ENCODE results near the gene GDF2. TPM values are rescaled to one million over a fixed set of nuclear protein-coding genes. Genes with fewer than 3 reads are reported as not detected.

Gene GDF2
- polyA plus RNA-seq, 1 experiment: not detected

- no peak for TF ChIP-seq CTCF (IDR thresholded peaks at IDR 0.05; ENCODE audit: insufficient read depth, low read depth, low read length)
- Histone ChIP-seq H3K27me3 (ENCODE audit: control insufficient read depth, insufficient read depth, low read length) (peaks cover 19% of the 10 kb centered on the region), H3K4me3 (ENCODE audit: low read depth, low read length) (no peak overlapping the region), H3K36me3 (ENCODE audit: control insufficient read depth, insufficient read depth, low read length) (no peaks in the 10 kb centered on the region)
- ChIA-PET CTCF (interaction anchor here (0.6 to 2.0 kb wide), 3 partner anchors 12 to 19 kb away, joined by 3 to 7 read pairs (median 3); no protein-coding TSS in a partner anchor), POLR2A (no interaction called here)
- DNase-seq (ENCODE audit: low read depth): no peak
These were observed 25.9 kb upstream of the GDF2 start for GRCh38 chr10:47296156-47296894.

GRCh38 chr10:47296941-47297340 lies 25.3 kb upstream of the GDF2 start:
- no peak overlapping the region for H3K4me3 ChIP-seq (ENCODE audit: low read depth, low read length)
- no peak for TF ChIP-seq CTCF (IDR thresholded peaks at IDR 0.05; ENCODE audit: insufficient read depth, low read depth, low read length)
- POLR2A ChIA-PET: no interaction called here
- no peaks in the 10 kb centered on the region for H3K36me3 ChIP-seq (ENCODE audit: control insufficient read depth, insufficient read depth, low read length)
- CTCF ChIA-PET: interaction anchor here (2.0 kb wide), 1 partner anchor 16 kb away, joined by 7 read pairs; no protein-coding TSS in a partner anchor
- no peak for DNase-seq (ENCODE audit: low read depth)
- peaks cover 22% of the 10 kb centered on the region for H3K27me3 ChIP-seq (ENCODE audit: control insufficient read depth, insufficient read depth, low read length)

- ChIA-PET CTCF (interaction anchor here (1.0 to 2.4 kb wide), 3 partner anchors 9 to 273 kb away, joined by 4 to 8 read pairs (median 6); no protein-coding TSS in a partner anchor), POLR2A (no interaction called here)
- H3K27me3 ChIP-seq (ENCODE audit: control insufficient read depth, insufficient read depth, low read length): peaks cover 22% of the 10 kb centered on the region
- H3K36me3 ChIP-seq (ENCODE audit: control insufficient read depth, insufficient read depth, low read length): no peaks in the 10 kb centered on the region
- DNase-seq (ENCODE audit: low read depth): no peak
- TF ChIP-seq CTCF (IDR thresholded peaks at IDR 0.05; ENCODE audit: insufficient read depth, low read depth, low read length): no peak
- H3K4me3 ChIP-seq (ENCODE audit: low read depth, low read length): no peak overlapping the region
These were observed 24.3 kb upstream of the GDF2 start for GRCh38 chr10:47297866-47298540.

GRCh38 chr10:47298715-47299114 lies 23.5 kb upstream of the GDF2 start:
- TF ChIP-seq CTCF (IDR thresholded peaks at IDR 0.05; ENCODE audit: insufficient read depth, low read depth, low read length): no peak
- ChIA-PET POLR2A (no interaction called here), CTCF (interaction anchor here (0.6 to 2.4 kb wide), 3 partner anchors 13 to 274 kb away, joined by 3 to 8 read pairs (median 6); no protein-coding TSS in a partner anchor)
- no peak for DNase-seq (ENCODE audit: low read depth)
- H3K36me3 ChIP-seq (ENCODE audit: control insufficient read depth, insufficient read depth, low read length): no peaks in the 10 kb centered on the region
- no peak overlapping the region for H3K4me3 ChIP-seq (ENCODE audit: low read depth, low read length)
- peaks cover 22% of the 10 kb centered on the region for H3K27me3 ChIP-seq (ENCODE audit: control insufficient read depth, insufficient read depth, low read length)

Data from BJ (cell line).